Testis (tissue), 3 donors: ENCODE measurements around the gene RGS3. TPM values are rescaled to one million over a fixed set of nuclear protein-coding genes. Genes with fewer than 3 reads are reported as not detected.
"Not testable (repeated sequence)": the region's sequence is repeated elsewhere in the genome, so short reads cannot be mapped to it uniquely, and the experiment has no call there.

ENCODE experiments used
- DNase-seq: peaks from one replicate; pipeline ENCODE4 v3.0.0-alpha.2; 2019
- H3K27ac ChIP-seq, 2 donors: fragments of 200-600 bp; sonication (generic); one replicate each; pipeline ENCODE4 v1.5.1; 2019
- H3K27me3 ChIP-seq: fragments of 200-600 bp; sonication (generic); one replicate; pipeline ENCODE4 v1.5.1; 2019
- H3K36me3 ChIP-seq: fragments of 200-600 bp; sonication (generic); one replicate; pipeline ENCODE4 v1.5.1; 2017; ENCODE audit warnings: low read depth; ENCODE audit errors: missing control alignments
- H3K4me1 ChIP-seq: fragments of 200-600 bp; sonication (generic); one replicate; pipeline ENCODE4 v1.5.1; 2019
- H3K4me3 ChIP-seq, 2 donors: fragments of 200-600 bp; sonication (generic); one replicate each; pipeline ENCODE4 v1.5.1; 2017 to 2019
- H3K9me3 ChIP-seq: fragments of 200-600 bp; sonication (generic); one replicate; pipeline ENCODE4 v1.5.1; 2017
- CTCF ChIP-seq, 3 experiments: fragments of 450-650 bp in 2 of 3; fragments of 200-600 bp in 1 of 3; sonication (generic) in 1 of 3; IDR thresholded peaks; one replicate each; pipeline ENCODE4 v1.5.1; 2016 to 2019; ENCODE audit warnings: antibody characterized with exemption in 3 of 3, mild to moderate bottlenecking in 2 of 3, moderate library complexity in 1 of 3
- POLR2A ChIP-seq: fragments of 450-650 bp; IDR thresholded peaks from one replicate; pipeline ENCODE4 v1.6.1; 2017; ENCODE audit warnings: antibody characterized with exemption, mild to moderate bottlenecking, moderate library complexity
- WGBS, 2 donors: methylation state at CpG; one replicate each; pipeline ENCODE4 v1.1.5; 2018; 5-methylcytosine and 5-hydroxymethylcytosine counted together
- intact Hi-C: fragments of 100-400 bp; cut with DNase I; formaldehyde crosslinking; loops from one replicate; pipeline ENCODE4 v1.15.1; 2023; ENCODE audit warnings: low total_unique reads
- polyA plus RNA-seq: library from polyadenylated mRNA; stranded (reverse); fragments of 350-450 nt; fragmentation: Illumina TruSeq; extraction: RNeasy Lipid Tissue Mini Kit (QIAGEN cat#74804); gene quantifications from one replicate; pipeline ENCODE4 v1.2.3, GENCODE V29; 2014; ENCODE audit warnings: low read depth, low replicate concordance; ENCODE audit not compliant: insufficient read depth
- total RNA-seq, 2 donors: library from RNA; depleted of rRNA; stranded (reverse); fragments of >200 nt; gene quantifications; one replicate each; pipeline ENCODE4 v1.2.3, GENCODE V29; 2016

RGS3 gene
- total and polyA plus RNA-seq, 3 donors from 2014 or later = 84.8 to 125 (median 119) TPM

- TF ChIP-seq CTCF (IDR thresholded peaks at IDR 0.05) (no peak), POLR2A (no peak)
- Histone ChIP-seq H3K4me3 (no peak overlapping the region), H3K36me3 (no peaks in the 10 kb centered on the region), H3K4me1 (no peaks in the 10 kb centered on the region), H3K9me3 (no peaks in the 10 kb centered on the region), H3K27me3 (no peaks in the 10 kb centered on the region), H3K27ac (no peak overlapping the region)
- WGBS, 2 donors = 82 to 87% methylated on average over 4 of the region's 4 CpGs
- intact Hi-C loops = no loop called here
- DNase-seq = no peak
Measured at GRCh38 chr9:113638897-113639296, 175.4 kb downstream of the RGS3 start.

- H3K27me3 ChIP-seq, H3K27ac ChIP-seq, DNase-seq, H3K36me3 ChIP-seq, H3K4me3 ChIP-seq, H3K9me3 ChIP-seq, H3K4me1 ChIP-seq, intact Hi-C loops: not testable (repeated sequence)
- WGBS, 2 donors = 86 to 91% methylated on average over 15 of the region's 15 CpGs
Measured at GRCh38 chr9:113639411-113639970, 176.0 kb downstream of the RGS3 start.

- Histone ChIP-seq H3K9me3 (no peaks in the 10 kb centered on the region), H3K36me3 (no peaks in the 10 kb centered on the region), H3K27ac (no peak overlapping the region), H3K27me3 (no peaks in the 10 kb centered on the region), H3K4me3 (no peak overlapping the region), H3K4me1 (no peaks in the 10 kb centered on the region)
- no peak for DNase-seq
- WGBS, 2 donors = 82 to 87% methylated on average over 6 of the region's 6 CpGs
- TF ChIP-seq CTCF (IDR thresholded peaks at IDR 0.05) = no peak
- no peak for TF ChIP-seq POLR2A
- intact Hi-C loops = no loop called here
Measured at GRCh38 chr9:113640418-113640817, 176.9 kb downstream of the RGS3 start.

- H3K9me3 ChIP-seq = no peaks in the 10 kb centered on the region
- no peak overlapping the region for H3K27ac ChIP-seq
- no peaks in the 10 kb centered on the region for H3K4me1 ChIP-seq
- intact Hi-C loops = no loop called here
- no peak for DNase-seq
- H3K27me3 ChIP-seq = no peaks in the 10 kb centered on the region
- H3K36me3 ChIP-seq = no peaks in the 10 kb centered on the region
- WGBS, 2 donors = 78 to 85% methylated on average over 7 of the region's 7 CpGs
- TF ChIP-seq CTCF (IDR thresholded peaks at IDR 0.05) = no peak
- TF ChIP-seq POLR2A = no peak
- H3K4me3 ChIP-seq = no peak overlapping the region
Measured at GRCh38 chr9:113641100-113641885, 177.8 kb downstream of the RGS3 start.

- Histone ChIP-seq H3K4me3 (no peak overlapping the region), H3K9me3 (no peaks in the 10 kb centered on the region), H3K4me1 (peaks cover 4% of the 10 kb centered on the region), H3K27me3 (no peaks in the 10 kb centered on the region), H3K36me3 (no peaks in the 10 kb centered on the region), H3K27ac (no peak overlapping the region)
- no peak for DNase-seq
- intact Hi-C loops = no loop called here
- no peak for TF ChIP-seq POLR2A
- no peak for TF ChIP-seq CTCF (IDR thresholded peaks at IDR 0.05)
- 83 to 88% methylated on average over 2 of the region's 2 CpGs for WGBS, 2 donors
Measured at GRCh38 chr9:113644321-113644720, 180.8 kb downstream of the RGS3 start.
